Hematopoietic multipotent progenitor cell treated with erythropoietin and hydrocortisone succinate and interleukin-3 and kit ligand, for 8 days (in vitro differentiated cells): ENCODE measurements around the gene MGAT4A.
"Not testable (repeated sequence)": the region's sequence is repeated elsewhere in the genome, so short reads cannot be mapped to it uniquely, and the experiment has no call there.

Experiments
- DNase-seq: peaks from one replicate; pipeline ENCODE4 v3.0.0-alpha.2; 2015

MGAT4A gene

DNA sequence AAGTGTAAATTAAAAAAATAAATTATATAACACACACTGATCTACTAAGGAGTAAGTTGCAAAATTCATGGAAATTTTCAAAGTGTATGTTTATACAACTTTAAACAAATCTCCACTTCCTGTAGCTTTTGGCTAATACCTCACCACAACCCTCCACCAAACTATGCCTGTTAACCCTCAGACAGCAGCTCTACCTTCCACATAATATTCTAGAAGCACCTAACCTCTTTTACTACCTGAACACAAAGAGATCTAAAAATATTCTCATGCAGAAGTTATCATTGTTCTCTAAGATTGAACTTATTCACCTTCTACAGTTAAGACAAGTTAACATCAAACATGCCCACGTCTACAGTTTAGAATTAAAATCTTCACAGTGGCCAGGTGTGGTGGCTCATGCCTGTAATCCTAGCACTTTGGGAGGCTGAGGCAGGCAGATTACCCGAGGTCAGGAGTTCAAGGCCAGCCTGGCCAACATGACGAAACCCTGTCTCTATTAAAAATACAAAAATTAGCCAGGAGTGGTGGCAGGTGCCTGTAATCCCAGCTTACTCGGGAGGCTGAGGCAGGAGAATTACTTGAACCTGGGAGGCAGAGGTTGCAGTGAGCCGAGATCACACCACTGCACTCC, 2.7 kb downstream of the MGAT4A start:
- not testable (repeated sequence) for DNase-seq

DNA sequence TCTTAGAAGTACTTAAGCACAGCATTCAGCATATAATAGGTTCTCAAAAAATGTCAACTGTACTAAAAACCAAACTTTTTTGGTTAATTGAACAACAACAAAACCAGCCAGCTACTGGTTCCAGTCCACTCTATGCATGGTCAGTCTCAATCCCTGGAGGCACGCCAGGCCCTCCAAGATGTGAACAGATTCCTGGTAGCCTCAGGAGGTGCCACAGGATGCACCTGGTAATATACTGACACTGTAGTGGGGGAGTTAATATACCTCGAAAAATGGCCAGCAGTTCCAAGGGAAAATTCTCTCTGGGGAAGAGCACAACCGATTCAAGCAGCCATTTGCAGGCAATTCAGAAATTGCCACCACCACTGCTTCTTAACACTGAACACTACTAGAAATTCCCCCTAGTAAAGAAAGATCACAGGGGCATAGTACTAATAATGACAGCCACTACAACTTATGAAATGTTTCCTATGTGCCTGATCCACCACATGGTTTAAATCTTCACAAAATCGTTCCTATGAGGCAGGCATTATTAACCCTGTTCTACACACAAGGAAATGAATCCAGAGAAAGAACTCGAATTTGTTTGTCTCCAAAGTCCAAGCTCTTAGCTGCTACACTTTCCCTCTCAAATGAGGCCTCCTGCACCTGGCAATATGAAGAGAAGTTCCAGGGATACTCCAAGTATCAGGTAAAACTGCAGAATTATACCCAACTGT, 3.4 kb downstream of the MGAT4A start:
- DNase-seq, result no peak

DNA sequence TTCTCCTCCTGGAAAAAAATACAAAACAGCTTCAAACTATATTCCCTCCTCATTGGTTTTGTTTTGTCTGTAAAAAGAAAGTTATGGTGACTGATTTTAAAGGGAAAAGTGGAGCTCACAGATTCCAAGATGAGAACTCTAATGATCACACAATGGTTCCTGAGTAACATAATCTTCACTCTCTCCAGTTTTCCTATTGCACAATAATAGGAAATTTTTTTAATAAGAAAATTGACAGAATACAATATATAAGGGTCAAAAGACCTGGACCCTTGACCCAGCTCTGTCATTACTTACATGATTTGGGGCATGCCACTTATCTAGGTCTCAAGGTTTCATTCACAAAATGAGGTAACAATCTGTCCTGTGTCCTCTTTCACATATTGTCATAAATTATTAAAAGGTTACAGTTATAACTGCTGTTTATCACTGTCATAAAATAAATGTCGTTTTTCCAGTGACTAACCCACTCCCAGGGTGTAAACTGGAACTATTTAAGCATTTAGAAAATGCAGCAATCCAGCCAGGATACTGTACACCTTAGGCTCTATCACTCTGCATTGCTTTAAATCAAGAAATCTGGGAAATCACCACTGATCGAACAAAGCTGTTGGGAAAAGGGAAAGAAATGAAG, 4.1 kb downstream of the MGAT4A start:
- no peak for DNase-seq

DNA sequence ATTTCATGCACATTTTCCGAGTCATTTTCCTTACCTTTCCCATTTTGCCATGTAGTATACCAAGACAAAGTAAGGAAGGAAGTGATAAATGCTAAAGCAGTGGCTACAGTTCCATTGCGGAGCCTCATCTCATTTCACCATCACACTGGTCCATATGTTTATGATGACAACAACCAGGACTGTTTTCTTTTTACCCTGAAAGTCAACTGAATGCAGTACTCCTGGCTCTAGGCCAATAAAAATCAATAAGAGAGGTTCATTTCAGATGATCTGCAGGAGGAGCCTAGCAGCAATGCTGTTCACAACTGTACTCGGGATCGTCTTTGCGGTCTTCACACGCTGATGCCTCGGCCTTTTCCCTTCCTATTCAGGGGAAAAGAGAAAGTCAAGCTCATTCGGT, 4.7 kb downstream of the MGAT4A start:
- no peak for DNase-seq

DNA sequence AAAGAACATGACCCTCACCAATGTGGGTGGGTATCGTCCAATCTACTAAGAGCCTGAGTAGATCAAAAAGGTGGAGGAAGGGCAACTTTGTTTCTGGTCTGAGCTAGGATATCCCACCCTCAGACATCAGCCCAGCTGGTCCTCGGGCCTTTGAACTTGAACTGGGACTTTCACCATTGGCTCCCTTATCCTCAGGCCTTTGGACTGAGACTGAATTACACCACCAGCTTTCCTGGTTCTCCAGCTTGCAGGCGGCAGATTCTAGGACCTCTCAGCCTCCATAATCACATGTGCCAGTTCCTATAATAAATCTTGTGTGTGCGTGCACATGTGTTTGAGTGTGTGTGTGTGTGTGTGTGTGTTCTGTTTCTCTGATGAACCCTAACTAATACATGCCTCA, 10.6 kb downstream of the MGAT4A start:
- no peak for DNase-seq

DNA sequence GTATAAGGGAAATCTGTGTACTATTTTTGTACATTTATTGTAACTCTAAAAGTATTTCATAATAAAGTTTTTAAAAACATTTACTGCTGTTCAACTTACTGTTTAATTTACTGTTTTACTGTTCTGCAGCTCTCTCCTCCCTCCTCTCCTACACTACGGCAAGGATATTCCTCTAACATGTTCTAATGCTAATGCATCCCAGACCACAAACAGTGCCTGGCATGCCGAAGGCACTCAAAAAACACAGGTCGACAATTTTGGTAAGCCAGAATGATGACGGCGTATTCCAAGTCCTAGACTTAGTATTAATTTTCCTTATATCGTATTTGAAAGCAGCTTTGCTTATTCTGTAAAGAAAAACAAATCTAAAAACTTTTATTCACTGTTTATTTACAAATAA, 13.3 kb downstream of the MGAT4A start:
- DNase-seq, result no peak

DNA sequence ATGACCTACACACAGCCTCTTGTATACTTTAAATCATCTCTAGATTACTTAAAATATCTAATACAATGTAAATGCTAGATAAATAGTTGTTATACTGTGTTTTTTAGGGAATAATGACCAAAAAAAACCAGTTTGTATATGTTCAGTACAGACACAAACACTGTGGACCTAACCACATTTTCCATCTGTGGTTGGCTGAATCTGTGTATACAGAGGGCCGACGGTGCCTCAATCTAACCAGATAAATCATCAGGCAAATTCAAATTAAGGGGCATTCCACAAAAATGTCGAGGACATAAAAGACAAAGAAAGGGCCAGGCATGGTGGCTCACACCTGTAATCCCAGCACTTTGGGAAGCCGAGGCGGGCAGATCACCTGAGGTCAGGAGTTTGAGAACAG, 14.1 kb downstream of the MGAT4A start:
- no peak for DNase-seq

DNA sequence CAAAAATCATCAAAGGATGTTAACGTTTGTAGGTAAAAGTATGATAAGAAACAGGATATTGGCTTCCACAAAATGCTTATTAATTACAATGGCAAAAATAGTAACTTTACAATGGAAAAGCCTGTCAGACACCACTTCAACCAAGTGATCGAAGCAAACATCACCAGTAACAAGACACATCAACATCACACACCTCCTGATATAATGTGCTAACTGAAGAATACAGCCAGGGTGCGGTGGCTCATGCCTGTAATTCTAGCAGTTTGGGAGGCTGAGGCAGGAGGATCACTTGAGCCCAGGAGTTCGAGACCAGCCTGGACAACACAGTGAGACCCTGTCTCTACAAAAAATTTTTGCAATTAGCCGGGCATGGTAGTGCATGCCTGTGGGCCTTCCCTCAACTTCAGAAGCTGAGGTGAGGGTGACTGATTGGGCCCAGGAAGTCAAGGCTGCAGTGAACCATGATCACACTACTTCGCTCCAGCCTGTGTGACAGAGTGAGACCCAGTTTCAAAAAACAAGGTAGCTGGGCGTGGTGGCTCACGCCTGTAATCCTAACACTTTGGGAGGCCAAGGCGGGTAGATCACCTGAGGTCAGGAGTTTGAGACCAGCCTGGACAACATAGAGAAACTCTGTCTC, 15.0 kb downstream of the MGAT4A start:
- DNase-seq, result no peak

DNA sequence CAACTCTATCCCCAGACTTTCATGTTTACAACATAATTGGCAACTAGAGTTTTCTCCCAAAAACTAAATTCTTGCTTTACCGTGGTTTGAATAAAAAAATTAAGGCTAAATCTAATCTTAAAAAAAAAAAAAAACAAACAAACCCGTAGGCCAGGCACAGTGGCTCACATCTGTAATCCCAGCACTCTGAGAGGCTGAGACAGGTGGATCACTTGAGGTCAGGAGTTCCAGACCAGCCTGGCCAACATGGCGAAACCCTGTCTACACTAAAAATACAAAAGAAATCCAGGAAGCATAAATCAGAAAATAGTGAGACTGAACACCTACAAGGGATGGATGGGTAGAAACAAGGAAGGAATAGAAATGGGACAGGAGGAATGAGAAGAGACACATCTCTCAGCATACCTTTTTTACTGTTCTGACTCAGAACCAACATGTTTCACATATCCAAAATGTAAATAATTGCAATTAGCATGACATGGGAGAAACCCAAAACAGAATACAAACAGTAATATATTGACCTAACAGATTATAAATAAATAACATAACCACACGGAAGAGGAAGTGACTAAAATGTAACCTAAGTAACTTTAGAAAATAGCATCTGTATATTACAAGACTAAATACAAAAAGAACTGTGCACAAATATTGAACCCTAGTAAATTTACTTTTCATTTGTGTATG, 17.5 kb downstream of the MGAT4A start:
- no peak for DNase-seq

DNA sequence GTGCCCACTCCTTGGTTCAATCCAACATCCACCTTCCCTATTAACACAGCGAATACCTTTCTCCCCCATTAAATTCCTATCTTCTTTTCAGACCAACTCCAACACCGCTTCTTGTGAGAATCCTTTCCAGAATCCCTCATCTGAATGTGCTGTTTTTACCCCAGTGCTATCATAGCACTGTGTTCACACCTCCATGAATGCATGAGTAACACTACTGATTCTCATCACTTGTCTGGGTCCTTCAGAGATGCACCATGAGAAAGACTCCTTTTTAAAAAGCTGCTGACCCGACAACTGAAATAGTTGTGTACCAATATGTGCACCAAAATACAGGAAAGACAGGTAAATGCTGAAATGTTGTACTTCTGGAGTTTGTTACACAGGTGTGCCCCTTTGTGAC, 18.8 kb downstream of the MGAT4A start:
- no peak for DNase-seq

DNA sequence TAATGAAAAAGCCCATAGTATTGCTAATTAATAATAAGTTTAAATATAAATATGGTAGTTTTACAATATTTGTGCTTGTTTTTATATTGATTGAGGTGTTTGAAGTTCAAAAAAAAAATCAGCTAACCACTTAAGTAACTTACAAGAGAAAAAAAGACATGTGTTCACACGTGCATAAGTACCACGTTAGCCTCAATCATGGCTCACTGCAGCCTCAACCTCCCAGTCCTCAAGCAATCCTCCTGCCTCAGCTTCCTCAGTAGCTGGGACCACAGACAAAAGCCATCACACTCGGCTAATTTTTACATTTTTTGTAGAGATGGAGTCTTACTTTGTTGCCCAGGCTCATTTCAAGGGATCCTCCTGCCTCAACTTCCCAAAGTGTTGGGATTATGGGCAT, 19.4 kb downstream of the MGAT4A start:
- DNase-seq, result no peak

DNA sequence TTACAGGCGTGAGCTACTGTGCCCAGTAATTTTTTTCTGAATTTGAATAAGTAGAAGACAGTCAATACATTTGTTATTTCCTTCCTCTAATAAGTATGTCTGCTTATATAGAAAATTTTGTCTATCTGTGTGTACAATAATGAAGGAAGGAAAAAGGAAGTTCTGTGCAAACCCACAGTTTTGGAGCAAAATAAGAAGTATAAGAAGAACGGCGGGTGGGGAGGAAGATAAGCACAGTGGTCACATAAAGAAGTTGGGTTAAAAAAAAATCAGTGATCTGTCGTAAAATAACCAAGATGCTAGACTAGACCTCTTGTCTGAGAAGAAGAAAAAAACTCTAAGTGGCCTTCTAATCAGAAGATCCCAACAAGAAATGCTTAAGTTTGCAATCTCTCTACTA, 20.2 kb downstream of the MGAT4A start:
- peak; percentile 31 for DNase-seq

DNA sequence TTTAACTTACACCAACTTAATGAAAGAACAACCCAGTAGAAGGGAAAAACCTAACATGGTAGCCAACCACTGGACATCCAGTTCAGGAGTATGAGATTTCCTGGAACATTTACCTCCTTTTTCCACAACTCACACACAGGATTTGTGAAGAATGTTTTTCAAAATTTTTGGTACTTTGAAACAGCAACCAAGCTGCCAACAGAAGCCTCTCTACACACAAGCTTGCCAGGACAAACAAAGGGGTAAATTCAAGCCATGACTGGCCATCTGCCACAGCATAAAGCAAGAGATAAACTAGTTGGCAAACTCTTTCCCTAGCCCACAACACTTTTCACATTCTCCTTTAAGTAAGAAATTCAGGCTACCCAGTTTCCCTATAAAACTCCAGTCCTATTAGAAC, 21.4 kb downstream of the MGAT4A start:
- DNase-seq, result no peak

DNA sequence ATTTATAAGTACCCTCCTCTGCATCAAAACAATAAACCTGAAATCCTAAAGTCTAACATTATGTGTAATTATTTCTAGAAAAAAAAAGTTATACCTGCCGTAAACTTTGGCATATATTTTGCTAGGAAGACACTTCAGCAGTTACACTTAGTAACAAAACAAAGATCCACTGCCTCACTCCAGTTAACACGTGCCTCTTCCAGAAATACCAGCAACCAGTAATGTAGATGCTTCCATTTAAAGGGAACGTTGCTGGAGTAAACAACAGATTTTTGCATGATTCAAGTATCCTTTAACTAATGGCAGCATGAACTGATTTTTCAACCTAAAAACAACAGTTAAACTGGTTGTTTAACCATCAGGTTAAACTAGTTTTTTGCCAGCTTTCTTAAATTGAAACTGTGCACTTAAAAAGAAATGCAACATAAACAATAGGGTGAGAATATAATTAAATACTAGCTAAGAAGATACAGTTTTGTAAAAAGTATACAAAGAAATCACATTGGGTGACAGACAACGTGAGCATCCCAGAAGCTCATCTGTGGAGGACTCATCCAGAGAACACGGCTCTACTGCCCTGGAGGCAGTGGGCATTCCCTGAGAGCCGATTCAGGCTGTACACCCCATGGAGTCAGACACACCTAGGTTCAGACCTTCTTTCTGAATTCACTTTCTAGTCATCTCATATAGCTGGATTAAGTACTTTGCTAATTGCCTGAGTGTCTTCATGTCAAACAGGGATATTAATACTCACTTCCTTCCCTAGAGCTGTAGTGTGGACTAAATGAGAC, 22.3 kb downstream of the MGAT4A start:
- no peak for DNase-seq

DNA sequence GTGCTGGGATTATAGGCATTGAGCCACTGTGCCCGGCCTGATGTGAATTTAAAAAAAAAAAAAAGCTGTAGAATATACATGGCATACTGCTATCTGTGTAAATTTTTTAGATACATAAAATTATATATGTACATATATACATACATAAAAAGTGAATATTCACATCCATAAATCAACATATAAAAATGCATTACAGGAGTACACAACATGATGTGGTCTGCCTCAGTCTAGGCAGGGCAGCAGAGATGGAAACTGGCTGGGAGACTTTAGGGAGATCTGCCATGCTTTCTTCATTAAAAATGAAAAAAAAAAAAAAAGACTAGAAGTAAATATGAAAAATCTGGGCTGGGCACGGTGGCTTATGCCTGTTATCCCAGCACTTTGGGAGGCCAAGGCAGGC, 24.3 kb downstream of the MGAT4A start:
- DNase-seq, result no peak

DNA sequence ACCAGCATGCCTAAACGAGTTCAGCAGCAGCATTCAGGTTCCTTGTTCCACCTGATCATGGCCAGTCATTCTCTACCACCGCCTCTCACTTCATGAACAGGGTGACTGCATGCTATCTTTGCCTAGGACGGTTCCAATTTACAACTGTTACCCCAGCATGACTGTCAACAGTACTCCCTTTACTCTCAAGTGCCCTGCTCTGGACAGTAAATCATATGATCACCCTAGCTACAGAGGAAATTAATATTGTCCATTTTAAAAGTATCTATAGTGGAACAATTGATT, 25.7 kb downstream of the MGAT4A start:
- DNase-seq, result no peak

DNA sequence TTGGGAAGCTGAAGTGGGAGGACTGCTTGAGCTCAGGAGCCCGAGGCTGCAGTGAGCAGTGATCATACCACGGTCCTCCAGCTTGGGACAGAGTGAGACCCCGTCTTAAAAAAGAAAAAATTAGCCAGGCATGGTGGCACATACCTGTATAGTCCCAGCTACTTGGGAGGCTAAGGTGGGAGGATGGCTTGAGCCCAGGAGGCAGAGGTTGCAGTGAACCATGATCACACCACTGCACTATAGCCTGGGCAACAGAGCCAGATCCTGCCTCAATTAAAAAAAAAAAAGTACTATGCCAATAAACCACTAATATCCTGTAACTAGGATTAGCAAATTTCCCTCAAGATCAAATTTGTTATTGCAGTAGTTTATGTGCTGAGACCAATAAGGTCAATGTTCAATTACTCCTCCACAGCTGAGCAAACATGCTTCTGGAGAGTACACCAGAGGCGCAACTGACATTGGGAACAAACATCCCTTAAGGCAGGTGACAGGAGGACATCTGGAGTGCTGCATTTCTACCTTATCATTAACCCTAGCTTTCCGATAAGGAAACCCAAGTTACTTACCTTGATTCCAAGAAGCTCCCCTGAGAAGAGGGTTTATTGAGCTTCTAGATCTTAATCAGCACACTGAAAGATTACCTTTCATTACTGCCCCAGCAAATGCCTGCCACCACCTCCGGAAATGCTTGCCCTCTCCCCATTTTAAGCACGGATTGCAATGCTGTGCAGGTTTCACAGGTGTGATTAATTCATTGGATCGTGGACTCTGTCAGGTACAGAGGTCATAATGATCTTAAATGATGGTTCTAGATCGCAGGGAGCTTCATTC, 26.2 kb downstream of the MGAT4A start:
- no peak for DNase-seq

DNA sequence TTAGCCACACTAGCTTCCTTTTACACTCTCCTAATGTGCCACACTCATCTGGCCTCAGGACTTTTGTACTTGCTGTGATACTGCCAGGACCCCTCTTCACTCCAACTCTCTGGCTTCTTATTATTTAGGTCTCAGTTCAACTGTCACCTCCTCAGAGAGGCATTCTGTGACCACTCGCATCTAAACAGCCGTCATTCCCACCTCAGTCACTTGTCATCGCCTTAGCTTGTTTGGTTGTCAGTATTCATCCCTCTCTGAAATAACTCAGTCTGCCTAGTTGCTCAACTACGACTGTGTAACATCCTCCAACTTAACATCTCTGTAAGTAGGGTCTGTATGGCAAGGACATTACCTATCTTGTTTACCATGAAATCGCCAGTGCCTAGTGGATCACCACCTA, 27.2 kb downstream of the MGAT4A start:
- DNase-seq, result no peak

DNA sequence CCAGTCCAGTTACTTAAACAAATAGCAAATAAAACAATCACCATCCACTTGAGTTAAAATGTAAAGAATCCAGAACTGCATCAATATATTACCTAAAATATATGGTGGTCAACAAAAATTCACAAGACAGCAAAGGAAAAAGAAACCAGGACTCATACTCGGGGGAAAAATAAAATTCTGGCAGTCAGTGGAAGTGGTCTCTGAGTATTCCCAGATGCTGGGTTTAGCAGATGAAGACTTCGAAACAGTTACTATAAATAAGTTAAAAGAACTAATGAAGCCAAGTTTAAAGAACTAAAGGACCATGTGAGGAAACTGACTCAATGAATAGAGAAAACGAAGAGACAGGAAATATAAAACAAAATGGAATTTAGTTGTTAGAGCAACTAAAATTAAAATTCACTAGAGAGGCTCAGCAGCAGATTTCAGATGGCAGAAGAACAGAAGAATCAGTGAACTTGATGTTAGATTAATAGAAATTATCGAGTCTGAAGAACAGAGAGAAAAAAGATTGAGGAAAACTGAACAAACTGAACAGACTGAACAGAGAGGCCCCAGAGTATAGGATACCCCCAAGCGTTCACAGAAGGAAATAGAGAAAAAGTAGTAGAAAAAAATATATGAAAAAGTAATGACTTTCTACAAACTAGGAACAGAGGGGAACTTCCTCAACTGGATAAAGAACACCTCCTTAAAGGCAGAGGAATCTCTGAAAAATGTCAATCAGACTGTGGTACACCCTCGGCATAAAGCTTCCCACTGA, 27.9 kb downstream of the MGAT4A start:
- no peak for DNase-seq

DNA sequence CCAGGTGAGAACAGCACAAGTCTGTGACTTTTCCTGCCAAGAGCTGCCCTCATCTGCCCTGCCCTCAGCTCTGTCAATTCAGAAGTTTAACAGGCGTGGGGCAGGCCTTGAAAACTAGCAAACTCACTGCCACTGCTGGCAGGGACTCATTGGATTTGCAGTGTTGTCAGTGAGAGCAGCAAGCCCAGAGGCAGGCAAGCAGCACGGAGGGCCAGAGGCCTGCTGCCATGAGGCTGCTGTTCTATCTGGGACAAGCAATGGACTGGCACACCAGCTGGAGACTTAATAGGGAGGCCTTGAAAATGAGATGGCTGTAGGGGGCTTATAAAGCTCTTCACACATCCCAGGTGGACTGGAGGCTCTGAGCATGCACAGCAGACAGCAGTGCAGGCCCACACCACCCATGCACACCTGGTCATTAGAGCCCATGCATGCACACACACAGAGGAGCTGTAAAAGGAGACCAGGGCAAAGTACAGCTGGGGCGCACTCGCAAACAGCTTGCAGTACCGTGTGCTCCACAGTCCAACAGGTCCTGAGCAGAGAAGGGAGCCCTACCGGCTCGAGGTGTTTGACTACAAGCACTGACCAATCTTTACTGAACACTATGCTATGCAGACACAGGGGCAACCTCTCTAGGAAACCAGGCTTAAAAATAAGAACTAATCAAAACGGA, 28.7 kb downstream of the MGAT4A start:
- no peak for DNase-seq

DNA sequence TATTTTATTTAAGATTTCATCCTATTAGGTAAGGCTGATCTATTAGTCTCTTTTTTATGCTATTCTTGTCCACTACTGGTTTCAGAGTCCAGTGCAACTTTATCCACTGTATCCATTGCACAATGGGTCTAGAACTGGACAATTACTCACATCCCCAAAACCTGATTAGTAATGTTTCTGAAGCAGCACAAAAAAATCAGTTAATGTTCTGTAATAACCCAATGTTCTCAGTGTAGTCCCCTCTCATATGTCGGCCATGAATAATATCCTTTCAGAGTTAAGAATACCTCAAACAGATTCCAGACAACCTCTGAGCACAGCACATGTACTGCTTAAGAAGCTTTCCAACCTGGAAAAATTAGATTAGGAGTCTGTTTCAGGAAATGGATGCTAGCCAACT, 29.7 kb downstream of the MGAT4A start:
- DNase-seq, result no peak
